Measurements from ENCODE around the gene DPP9.
A peak's percentile ranks its signal among the peaks of the same experiment; 100 is the strongest.

DPP9 gene

GRCh38 chr19:4768934-4769777 lies 45.5 kb upstream of the DPP9 start:
- Histone ChIP-seq H3K79me2 (ENCODE audit: low read length) (no peaks in the 10 kb centered on the region), H3K4me2 (ENCODE audit: low read length) (no peak overlapping the region), H3K27ac (ENCODE audit: low read length) (no peak overlapping the region), H3K27me3 (ENCODE audit: low read depth, low read length) (peaks cover 14% of the 10 kb centered on the region), H3K4me3 (ENCODE audit: low read length) (no peak overlapping the region), H3K9ac (ENCODE audit: low read length) (no peak overlapping the region), H2AFZ (ENCODE audit: low read depth, low read length) (no peak overlapping the region), H3K4me1 (ENCODE audit: low read length) (no peaks in the 10 kb centered on the region), H3K9me3 (ENCODE audit: insufficient read depth, low read length) (no peaks in the 10 kb centered on the region), H4K20me1 (ENCODE audit: insufficient read depth, low read length) (peaks cover 4% of the 10 kb centered on the region; the same call in 1 of the 2 replicates), H3K36me3 (replicated peaks; ENCODE audit: low read depth, low read length) (no peaks in the 10 kb centered on the region)
- TF ChIP-seq, protein P1, sequence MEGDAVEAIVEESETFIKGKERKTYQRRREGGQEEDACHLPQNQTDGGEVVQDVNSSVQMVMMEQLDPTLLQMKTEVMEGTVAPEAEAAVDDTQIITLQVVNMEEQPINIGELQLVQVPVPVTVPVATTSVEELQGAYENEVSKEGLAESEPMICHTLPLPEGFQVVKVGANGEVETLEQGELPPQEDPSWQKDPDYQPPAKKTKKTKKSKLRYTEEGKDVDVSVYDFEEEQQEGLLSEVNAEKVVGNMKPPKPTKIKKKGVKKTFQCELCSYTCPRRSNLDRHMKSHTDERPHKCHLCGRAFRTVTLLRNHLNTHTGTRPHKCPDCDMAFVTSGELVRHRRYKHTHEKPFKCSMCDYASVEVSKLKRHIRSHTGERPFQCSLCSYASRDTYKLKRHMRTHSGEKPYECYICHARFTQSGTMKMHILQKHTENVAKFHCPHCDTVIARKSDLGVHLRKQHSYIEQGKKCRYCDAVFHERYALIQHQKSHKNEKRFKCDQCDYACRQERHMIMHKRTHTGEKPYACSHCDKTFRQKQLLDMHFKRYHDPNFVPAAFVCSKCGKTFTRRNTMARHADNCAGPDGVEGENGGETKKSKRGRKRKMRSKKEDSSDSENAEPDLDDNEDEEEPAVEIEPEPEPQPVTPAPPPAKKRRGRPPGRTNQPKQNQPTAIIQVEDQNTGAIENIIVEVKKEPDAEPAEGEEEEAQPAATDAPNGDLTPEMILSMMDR (IDR thresholded peaks at IDR 0.05; ENCODE audit: low read depth, low read length), result no peak
- TF ChIP-seq EZH2phosphoT487 (IDR thresholded peaks at IDR 0.05; ENCODE audit: low read depth), result no peak

GRCh38 chr19:4764393-4764660 lies 40.7 kb upstream of the DPP9 start:
- no peak overlapping the region for H3K4me3 ChIP-seq (ENCODE audit: low read length)
- peaks cover 16% of the 10 kb centered on the region; the same call in 1 of the 2 replicates for H3K27me3 ChIP-seq (ENCODE audit: low read depth, low read length)

GRCh38 chr19:4763021-4763420 lies 39.4 kb upstream of the DPP9 start:
- H3K4me3 ChIP-seq (ENCODE audit: low read length), result no peak overlapping the region
- no peaks in the 10 kb centered on the region for H4K20me1 ChIP-seq (ENCODE audit: insufficient read depth, low read length)
- no peak overlapping the region for H3K9ac ChIP-seq (ENCODE audit: low read length)
- no peak for TF ChIP-seq EZH2phosphoT487 (IDR thresholded peaks at IDR 0.05; ENCODE audit: low read depth)
- TF ChIP-seq, protein P1 (IDR thresholded peaks at IDR 0.05; ENCODE audit: low read depth, low read length), result no peak
- no peak overlapping the region for H3K27ac ChIP-seq (ENCODE audit: low read length)
- no peaks in the 10 kb centered on the region for H3K9me3 ChIP-seq (ENCODE audit: insufficient read depth, low read length)
- H3K27me3 ChIP-seq (ENCODE audit: low read depth, low read length), result peaks cover 18% of the 10 kb centered on the region; the same call in 1 of the 2 replicates
- no peaks in the 10 kb centered on the region for H3K79me2 ChIP-seq (ENCODE audit: low read length)
- H3K4me1 ChIP-seq (ENCODE audit: low read length), result no peaks in the 10 kb centered on the region
- no peak overlapping the region for H3K4me2 ChIP-seq (ENCODE audit: low read length)
- no peak overlapping the region for H2AFZ ChIP-seq (ENCODE audit: low read depth, low read length)
- H3K36me3 ChIP-seq (replicated peaks; ENCODE audit: low read depth, low read length), result no peaks in the 10 kb centered on the region

More at GRCh38 chr19:4764393-4764660, 40.7 kb upstream of the DPP9 start:
- H3K79me2 ChIP-seq (ENCODE audit: low read length), result no peaks in the 10 kb centered on the region
- H3K36me3 ChIP-seq (replicated peaks; ENCODE audit: low read depth, low read length), result no peaks in the 10 kb centered on the region
- H4K20me1 ChIP-seq (ENCODE audit: insufficient read depth, low read length), result peaks cover 4% of the 10 kb centered on the region; the same call in 1 of the 2 replicates
- no peaks in the 10 kb centered on the region for H3K9me3 ChIP-seq (ENCODE audit: insufficient read depth, low read length)
- H3K9ac ChIP-seq (ENCODE audit: low read length), result no peak overlapping the region
- TF ChIP-seq EZH2phosphoT487 (IDR thresholded peaks at IDR 0.05; ENCODE audit: low read depth), result no peak
- TF ChIP-seq, protein P1 (IDR thresholded peaks at IDR 0.05; ENCODE audit: low read depth, low read length), result no peak
- no peaks in the 10 kb centered on the region for H3K4me1 ChIP-seq (ENCODE audit: low read length)
- no peak overlapping the region for H3K4me2 ChIP-seq (ENCODE audit: low read length)
- no peak overlapping the region for H3K27ac ChIP-seq (ENCODE audit: low read length)
- H2AFZ ChIP-seq (ENCODE audit: low read depth, low read length), result no peak overlapping the region

- peak overlapping the region; percentile 76 for H3K4me3 ChIP-seq (ENCODE audit: low read length)
- H3K4me2 ChIP-seq (ENCODE audit: low read length), result peak overlapping the region; percentile 84
- no peaks in the 10 kb centered on the region for H3K4me1 ChIP-seq (ENCODE audit: low read length)
- no peak overlapping the region for H3K27ac ChIP-seq (ENCODE audit: low read length)
- peaks cover 18% of the 10 kb centered on the region; the same call in 1 of the 2 replicates for H3K27me3 ChIP-seq (ENCODE audit: low read depth, low read length)
- TF ChIP-seq EZH2phosphoT487 (IDR thresholded peaks at IDR 0.05; ENCODE audit: low read depth), result no peak
- TF ChIP-seq, protein P1 (IDR thresholded peaks at IDR 0.05; ENCODE audit: low read depth, low read length), result no peak
- H3K36me3 ChIP-seq (replicated peaks; ENCODE audit: low read depth, low read length), result no peaks in the 10 kb centered on the region
- H4K20me1 ChIP-seq (ENCODE audit: insufficient read depth, low read length), result no peaks in the 10 kb centered on the region
- H3K9ac ChIP-seq (ENCODE audit: low read length), result 0 out of 2 replicates have a peak overlapping the region, but pooled peaks have one; percentile 19
- no peak overlapping the region for H2AFZ ChIP-seq (ENCODE audit: low read depth, low read length)
- H3K9me3 ChIP-seq (ENCODE audit: insufficient read depth, low read length), result no peaks in the 10 kb centered on the region
- H3K79me2 ChIP-seq (ENCODE audit: low read length), result no peaks in the 10 kb centered on the region
These were observed 36.6 kb upstream of the DPP9 start for GRCh38 chr19:4760285-4760650.
